ENCODE measurements around the gene TFCP2L1. TPM values are rescaled to one million over a fixed set of nuclear protein-coding genes. Genes with fewer than 3 reads are reported as not detected.

The TFCP2L1 gene
- total RNA-seq, 1 experiment from 2014 or later: 4.3 TPM

DNA sequence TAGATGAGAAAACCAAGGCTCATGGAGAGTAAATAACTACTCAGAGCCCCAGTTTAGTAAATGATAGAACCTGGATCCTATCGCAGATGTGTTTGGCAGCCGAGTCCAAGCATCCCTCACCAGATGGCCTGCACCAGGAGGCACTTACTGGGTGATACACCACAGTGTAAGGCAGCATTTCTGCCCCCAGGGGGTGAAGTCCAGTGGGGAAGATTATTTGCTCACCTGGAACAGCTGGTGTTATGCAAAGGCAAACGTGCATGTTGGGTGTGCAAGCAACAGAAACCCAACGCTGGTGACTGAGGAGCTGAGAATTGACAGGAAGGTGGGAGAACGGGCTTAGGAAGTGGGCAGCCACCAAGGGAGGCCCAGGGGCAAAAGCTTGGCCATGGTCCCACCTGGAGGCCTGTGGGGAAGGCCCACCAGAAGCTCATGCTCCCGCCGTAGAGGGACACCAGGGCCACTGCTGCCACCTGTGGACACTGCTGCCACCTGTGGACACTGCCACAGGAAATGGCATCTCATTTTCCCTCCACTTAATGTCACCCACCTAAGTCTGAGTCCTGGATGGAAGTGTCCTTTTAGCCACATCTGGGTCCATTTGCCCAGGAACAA is 100.6 kb downstream of the TFCP2L1 start (continued):
- TF ChIP-seq, protein P1, sequence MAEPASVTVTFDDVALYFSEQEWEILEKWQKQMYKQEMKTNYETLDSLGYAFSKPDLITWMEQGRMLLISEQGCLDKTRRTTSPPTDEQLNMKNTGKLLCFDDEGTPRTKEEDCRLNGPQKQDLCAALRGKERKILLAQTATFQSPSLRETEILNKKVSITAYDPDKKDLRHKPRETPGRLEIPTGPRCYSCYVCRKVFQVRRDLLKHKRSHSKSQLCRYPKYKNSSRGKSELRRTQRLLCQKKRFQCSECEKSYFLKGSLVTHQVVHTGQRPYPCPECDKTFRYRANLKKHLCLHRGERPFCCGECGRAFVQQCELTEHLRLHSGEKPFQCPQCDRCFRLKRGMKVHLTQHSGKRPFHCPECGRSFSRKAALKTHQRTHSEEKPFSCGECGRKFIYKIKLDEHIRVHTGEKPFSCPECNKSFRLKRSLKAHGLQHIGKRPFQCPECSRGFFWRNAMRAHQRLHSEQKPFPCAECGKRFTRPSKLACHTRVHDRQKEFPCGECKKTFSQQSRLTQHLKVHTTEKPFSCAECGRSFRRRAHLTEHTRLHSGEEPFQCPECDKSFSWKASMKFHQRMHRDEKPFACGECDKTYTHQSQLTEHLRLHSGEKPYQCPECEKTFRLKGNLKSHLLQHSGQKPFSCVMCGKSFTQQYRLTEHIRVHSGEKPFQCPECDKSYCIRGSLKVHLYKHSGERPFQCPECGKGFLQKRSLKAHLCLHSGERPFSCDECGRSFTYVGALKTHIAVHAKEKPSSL (CRISPR knock-in tag; conservative IDR thresholded peaks at IDR 0.05): no peak
- TF ChIP-seq SOX15 (CRISPR knock-in tag; IDR thresholded peaks at IDR 0.05) (no peak), CREM (CRISPR knock-in tag; IDR thresholded peaks at IDR 0.05) (no peak), NFE2L1 (CRISPR knock-in tag; IDR thresholded peaks at IDR 0.05) (no peak), ZBTB21 (CRISPR knock-in tag; IDR thresholded peaks at IDR 0.05; ENCODE audit: borderline replicate concordance) (no peak), TEAD4 (CRISPR knock-in tag; IDR thresholded peaks at IDR 0.05) (no peak)
- TF ChIP-seq, protein P2, sequence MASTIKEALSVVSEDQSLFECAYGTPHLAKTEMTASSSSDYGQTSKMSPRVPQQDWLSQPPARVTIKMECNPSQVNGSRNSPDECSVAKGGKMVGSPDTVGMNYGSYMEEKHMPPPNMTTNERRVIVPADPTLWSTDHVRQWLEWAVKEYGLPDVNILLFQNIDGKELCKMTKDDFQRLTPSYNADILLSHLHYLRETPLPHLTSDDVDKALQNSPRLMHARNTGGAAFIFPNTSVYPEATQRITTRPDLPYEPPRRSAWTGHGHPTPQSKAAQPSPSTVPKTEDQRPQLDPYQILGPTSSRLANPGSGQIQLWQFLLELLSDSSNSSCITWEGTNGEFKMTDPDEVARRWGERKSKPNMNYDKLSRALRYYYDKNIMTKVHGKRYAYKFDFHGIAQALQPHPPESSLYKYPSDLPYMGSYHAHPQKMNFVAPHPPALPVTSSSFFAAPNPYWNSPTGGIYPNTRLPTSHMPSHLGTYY (CRISPR knock-in tag; IDR thresholded peaks at IDR 0.05): no peak
- TF ChIP-seq, protein P3, sequence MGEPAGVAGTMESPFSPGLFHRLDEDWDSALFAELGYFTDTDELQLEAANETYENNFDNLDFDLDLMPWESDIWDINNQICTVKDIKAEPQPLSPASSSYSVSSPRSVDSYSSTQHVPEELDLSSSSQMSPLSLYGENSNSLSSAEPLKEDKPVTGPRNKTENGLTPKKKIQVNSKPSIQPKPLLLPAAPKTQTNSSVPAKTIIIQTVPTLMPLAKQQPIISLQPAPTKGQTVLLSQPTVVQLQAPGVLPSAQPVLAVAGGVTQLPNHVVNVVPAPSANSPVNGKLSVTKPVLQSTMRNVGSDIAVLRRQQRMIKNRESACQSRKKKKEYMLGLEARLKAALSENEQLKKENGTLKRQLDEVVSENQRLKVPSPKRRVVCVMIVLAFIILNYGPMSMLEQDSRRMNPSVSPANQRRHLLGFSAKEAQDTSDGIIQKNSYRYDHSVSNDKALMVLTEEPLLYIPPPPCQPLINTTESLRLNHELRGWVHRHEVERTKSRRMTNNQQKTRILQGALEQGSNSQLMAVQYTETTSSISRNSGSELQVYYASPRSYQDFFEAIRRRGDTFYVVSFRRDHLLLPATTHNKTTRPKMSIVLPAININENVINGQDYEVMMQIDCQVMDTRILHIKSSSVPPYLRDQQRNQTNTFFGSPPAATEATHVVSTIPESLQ (CRISPR knock-in tag; IDR thresholded peaks at IDR 0.05): no peak
- TF ChIP-seq, protein P4, sequence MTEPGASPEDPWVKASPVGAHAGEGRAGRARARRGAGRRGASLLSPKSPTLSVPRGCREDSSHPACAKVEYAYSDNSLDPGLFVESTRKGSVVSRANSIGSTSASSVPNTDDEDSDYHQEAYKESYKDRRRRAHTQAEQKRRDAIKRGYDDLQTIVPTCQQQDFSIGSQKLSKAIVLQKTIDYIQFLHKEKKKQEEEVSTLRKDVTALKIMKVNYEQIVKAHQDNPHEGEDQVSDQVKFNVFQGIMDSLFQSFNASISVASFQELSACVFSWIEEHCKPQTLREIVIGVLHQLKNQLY (CRISPR knock-in tag; IDR thresholded peaks at IDR 0.05): no peak
- TF ChIP-seq, protein P5, sequence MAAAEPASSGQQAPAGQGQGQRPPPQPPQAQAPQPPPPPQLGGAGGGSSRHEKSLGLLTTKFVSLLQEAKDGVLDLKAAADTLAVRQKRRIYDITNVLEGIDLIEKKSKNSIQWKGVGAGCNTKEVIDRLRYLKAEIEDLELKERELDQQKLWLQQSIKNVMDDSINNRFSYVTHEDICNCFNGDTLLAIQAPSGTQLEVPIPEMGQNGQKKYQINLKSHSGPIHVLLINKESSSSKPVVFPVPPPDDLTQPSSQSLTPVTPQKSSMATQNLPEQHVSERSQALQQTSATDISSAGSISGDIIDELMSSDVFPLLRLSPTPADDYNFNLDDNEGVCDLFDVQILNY (CRISPR knock-in tag; IDR thresholded peaks at IDR 0.05): no peak

DNA sequence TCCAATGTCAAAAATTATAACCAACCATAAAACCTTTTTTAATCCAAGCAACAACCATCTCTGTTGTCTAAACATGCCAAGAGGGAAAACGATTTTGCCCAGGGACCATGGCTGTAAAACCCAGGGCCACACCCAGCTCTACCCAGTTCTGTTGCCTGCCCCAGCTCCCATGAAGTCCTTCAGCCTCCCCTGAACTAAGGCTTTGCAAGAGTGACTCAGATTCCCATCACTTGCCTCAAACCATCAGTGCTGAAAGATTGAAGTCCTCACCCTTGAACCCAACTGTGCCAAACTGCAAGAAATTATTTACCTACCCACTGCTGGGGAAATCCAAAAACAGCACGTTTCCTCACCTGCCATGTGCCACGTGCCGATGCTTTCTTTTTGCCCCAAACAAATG is 102.5 kb downstream of the TFCP2L1 start:
- no peak overlapping the region for H3K27ac Mint-ChIP-seq

DNA sequence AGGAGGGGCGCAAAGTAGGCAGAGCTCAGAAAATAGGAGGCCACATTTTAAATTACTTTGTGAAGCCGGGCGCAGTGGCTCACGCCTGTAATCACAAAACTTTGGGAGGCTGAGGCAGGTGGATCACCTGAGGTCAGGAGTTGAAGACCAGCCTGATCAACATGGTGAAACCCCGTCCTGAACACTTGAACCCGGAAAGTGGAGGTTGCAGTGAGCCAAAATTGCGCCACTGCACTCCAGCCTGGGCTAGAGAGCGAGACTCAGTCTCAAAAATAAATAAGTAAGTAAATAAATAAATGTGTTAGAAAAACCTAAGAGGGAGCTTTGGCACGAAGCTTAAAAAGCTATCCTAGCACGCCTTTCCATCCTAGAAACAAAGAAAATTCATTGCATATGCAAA is 105.5 kb downstream of the TFCP2L1 start:
- Mint-ChIP-seq H3K4me3 (no peak overlapping the region), H3K27me3 (ENCODE audit: low read depth) (no peaks in the 10 kb centered on the region; the same call in 1 of the 2 replicates), H3K36me3 (no peaks in the 10 kb centered on the region), H3K27ac (no peak overlapping the region), H3K4me1 (no peaks in the 10 kb centered on the region), H3K9me3 (no peaks in the 10 kb centered on the region)
- POLR2A ChIA-PET: no interaction called here
- no peak for ATAC-seq
- CTCF ChIA-PET: interaction anchor here (0.8 to 1.6 kb wide), 2 partner anchors 80 to 103 kb away, joined by 3 to 4 read pairs; no protein-coding TSS in a partner anchor
- DNase-seq (ENCODE audit: low spot score): no peak
- TF ChIP-seq TEAD1 (CRISPR knock-in tag; IDR thresholded peaks at IDR 0.05) (no peak), ZNF263 (CRISPR knock-in tag; IDR thresholded peaks at IDR 0.05; ENCODE audit: low read depth) (no peak), JAZF1 (CRISPR knock-in tag; IDR thresholded peaks at IDR 0.05) (no peak)
- TF ChIP-seq, protein P6, sequence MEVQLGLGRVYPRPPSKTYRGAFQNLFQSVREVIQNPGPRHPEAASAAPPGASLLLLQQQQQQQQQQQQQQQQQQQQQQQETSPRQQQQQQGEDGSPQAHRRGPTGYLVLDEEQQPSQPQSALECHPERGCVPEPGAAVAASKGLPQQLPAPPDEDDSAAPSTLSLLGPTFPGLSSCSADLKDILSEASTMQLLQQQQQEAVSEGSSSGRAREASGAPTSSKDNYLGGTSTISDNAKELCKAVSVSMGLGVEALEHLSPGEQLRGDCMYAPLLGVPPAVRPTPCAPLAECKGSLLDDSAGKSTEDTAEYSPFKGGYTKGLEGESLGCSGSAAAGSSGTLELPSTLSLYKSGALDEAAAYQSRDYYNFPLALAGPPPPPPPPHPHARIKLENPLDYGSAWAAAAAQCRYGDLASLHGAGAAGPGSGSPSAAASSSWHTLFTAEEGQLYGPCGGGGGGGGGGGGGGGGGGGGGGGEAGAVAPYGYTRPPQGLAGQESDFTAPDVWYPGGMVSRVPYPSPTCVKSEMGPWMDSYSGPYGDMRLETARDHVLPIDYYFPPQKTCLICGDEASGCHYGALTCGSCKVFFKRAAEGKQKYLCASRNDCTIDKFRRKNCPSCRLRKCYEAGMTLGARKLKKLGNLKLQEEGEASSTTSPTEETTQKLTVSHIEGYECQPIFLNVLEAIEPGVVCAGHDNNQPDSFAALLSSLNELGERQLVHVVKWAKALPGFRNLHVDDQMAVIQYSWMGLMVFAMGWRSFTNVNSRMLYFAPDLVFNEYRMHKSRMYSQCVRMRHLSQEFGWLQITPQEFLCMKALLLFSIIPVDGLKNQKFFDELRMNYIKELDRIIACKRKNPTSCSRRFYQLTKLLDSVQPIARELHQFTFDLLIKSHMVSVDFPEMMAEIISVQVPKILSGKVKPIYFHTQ (CRISPR knock-in tag; IDR thresholded peaks at IDR 0.05): no peak
- TF ChIP-seq, protein P7, sequence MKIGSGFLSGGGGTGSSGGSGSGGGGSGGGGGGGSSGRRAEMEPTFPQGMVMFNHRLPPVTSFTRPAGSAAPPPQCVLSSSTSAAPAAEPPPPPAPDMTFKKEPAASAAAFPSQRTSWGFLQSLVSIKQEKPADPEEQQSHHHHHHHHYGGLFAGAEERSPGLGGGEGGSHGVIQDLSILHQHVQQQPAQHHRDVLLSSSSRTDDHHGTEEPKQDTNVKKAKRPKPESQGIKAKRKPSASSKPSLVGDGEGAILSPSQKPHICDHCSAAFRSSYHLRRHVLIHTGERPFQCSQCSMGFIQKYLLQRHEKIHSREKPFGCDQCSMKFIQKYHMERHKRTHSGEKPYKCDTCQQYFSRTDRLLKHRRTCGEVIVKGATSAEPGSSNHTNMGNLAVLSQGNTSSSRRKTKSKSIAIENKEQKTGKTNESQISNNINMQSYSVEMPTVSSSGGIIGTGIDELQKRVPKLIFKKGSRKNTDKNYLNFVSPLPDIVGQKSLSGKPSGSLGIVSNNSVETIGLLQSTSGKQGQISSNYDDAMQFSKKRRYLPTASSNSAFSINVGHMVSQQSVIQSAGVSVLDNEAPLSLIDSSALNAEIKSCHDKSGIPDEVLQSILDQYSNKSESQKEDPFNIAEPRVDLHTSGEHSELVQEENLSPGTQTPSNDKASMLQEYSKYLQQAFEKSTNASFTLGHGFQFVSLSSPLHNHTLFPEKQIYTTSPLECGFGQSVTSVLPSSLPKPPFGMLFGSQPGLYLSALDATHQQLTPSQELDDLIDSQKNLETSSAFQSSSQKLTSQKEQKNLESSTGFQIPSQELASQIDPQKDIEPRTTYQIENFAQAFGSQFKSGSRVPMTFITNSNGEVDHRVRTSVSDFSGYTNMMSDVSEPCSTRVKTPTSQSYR (CRISPR knock-in tag; IDR thresholded peaks at IDR 0.05): no peak

More for the DNA sequence above, 102.5 kb downstream of the TFCP2L1 start:
- H3K9me3 Mint-ChIP-seq: no peaks in the 10 kb centered on the region
- TF ChIP-seq ESRRA (CRISPR knock-in tag; IDR thresholded peaks at IDR 0.05; ENCODE audit: borderline replicate concordance): no peak
- TF ChIP-seq, protein P8, sequence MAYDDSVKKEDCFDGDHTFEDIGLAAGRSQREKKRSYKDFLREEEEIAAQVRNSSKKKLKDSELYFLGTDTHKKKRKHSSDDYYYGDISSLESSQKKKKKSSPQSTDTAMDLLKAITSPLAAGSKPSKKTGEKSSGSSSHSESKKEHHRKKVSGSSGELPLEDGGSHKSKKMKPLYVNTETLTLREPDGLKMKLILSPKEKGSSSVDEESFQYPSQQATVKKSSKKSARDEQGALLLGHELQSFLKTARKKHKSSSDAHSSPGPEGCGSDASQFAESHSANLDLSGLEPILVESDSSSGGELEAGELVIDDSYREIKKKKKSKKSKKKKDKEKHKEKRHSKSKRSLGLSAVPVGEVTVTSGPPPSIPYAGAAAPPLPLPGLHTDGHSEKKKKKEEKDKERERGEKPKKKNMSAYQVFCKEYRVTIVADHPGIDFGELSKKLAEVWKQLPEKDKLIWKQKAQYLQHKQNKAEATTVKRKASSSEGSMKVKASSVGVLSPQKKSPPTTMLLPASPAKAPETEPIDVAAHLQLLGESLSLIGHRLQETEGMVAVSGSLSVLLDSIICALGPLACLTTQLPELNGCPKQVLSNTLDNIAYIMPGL (CRISPR knock-in tag; IDR thresholded peaks at IDR 0.05): no peak
- H3K4me1 Mint-ChIP-seq: no peaks in the 10 kb centered on the region
- ATAC-seq (no peak), DNase-seq (ENCODE audit: low spot score) (no peak)
- H3K4me3 Mint-ChIP-seq: no peak overlapping the region
- ChIA-PET POLR2A (no interaction called here), CTCF (no interaction called here)
- no peaks in the 10 kb centered on the region for H3K36me3 Mint-ChIP-seq
- H3K27me3 Mint-ChIP-seq (ENCODE audit: low read depth): no peaks in the 10 kb centered on the region
